ENCODE data around the gene SPRY1. TPM values are rescaled to one million over a fixed set of nuclear protein-coding genes. Genes with fewer than 3 reads are reported as not detected.

SPRY1 gene
- total and polyA plus RNA-seq, 2 of the 8 experiments (the other 6 are each of a cell fraction or from before 2014, with no cell fraction given): 11.7 to 56.2 TPM

GRCh38 chr4:123378794-123379193 is 17.8 kb upstream of the SPRY1 start (continued):
- peak; percentile 79 for TF ChIP-seq CHD7 (IDR thresholded peaks at IDR 0.05; ENCODE audit: insufficient replicate concordance, low read length)
- TF ChIP-seq ASH2L (IDR thresholded peaks at IDR 0.05; ENCODE audit: low read length): peak; percentile 45
